ENCODE results near the gene RBM8A. TPM values are rescaled to one million over a fixed set of nuclear protein-coding genes. Genes with fewer than 3 reads are reported as not detected.

The RBM8A gene
- total RNA-seq, 1 donor from 2014 or later, result 360 TPM

- H3K4me3 ChIP-seq (ENCODE audit: low read depth, low read length), result peak overlapping the region; percentile 43
- DNase-seq (ENCODE audit: low read depth), result no peak
- TF ChIP-seq CTCF (conservative IDR thresholded peaks at IDR 0.05; ENCODE audit: low read depth, low read length), result no peak
Observed at GRCh38 chr1:145871994-145872924, 55.0 kb downstream of the RBM8A start.

Other genes with a start within 250 kb of the RBM8A start
- 2.9 and 5.0 TPM in 2 replicates for gene PDZK1, start 220.1 kb downstream of the RBM8A start, total RNA-seq
- not detected in 2 replicates for gene CD160, start 208.0 kb downstream of the RBM8A start, total RNA-seq
- gene RNF115, start 103.4 kb downstream of the RBM8A start, total RNA-seq, result 10.4 and 10.6 TPM in 2 replicates
- 44.3 and 49.2 TPM in 2 replicates for gene POLR3C, start 103.3 kb downstream of the RBM8A start, total RNA-seq
- 4.0 and 4.3 TPM in 2 replicates for gene NUDT17, start 81.9 kb downstream of the RBM8A start, total RNA-seq
- gene PIAS3, start 68.4 kb downstream of the RBM8A start, total RNA-seq, result 17.8 and 27.8 TPM in 2 replicates
- 0.36 and 1.6 TPM in 2 replicates for gene ANKRD35, start 41.6 kb downstream of the RBM8A start, total RNA-seq
- 0.14 and 0.17 TPM in 2 replicates for gene ITGA10, start 17.4 kb downstream of the RBM8A start, total RNA-seq
- 19.8 and 24.7 TPM in 2 replicates for gene PEX11B, start 8.8 kb downstream of the RBM8A start, total RNA-seq
- gene LIX1L, start 30.5 kb upstream of the RBM8A start, total RNA-seq, result 22.3 and 32.5 TPM in 2 replicates
- 0.06 and 0.14 TPM in 2 replicates for gene ANKRD34A, start 37.1 kb upstream of the RBM8A start, total RNA-seq
- 15.6 and 16.1 TPM in 2 replicates for gene POLR3GL, start 37.2 kb upstream of the RBM8A start, total RNA-seq
- 22.1 and 198 TPM in 2 replicates for gene TXNIP, start 69.1 kb upstream of the RBM8A start, total RNA-seq
- gene HJV, start 94.3 kb upstream of the RBM8A start, total RNA-seq, result 0.35 TPM in 1 of 2 replicates, not detected in the other
- 0.51 and 0.52 TPM in 2 replicates for gene NBPF10, start 217.3 kb upstream of the RBM8A start, total RNA-seq